Stimulated activated CD4-positive, alpha-beta T cell treated with anti-CD3 and anti-CD28 coated beads, Interleukin-15, amount 100 ng/mL, for 1 hour (primary cell): Measurements from ENCODE around the gene CD164L2.

Experiments used
- DNase-seq, 2 donors: peaks; one replicate each; pipeline ENCODE4 v3.0.0-alpha.2; 2020; ENCODE audit warnings: low read depth in 1 of 2, low spot score in 1 of 2

Gene CD164L2

GRCh38 chr1:27349784-27350662, 33.1 kb downstream of the CD164L2 start:
- no peak for DNase-seq

- DNase-seq: no peak
Observed at GRCh38 chr1:27348861-27349783, 34.0 kb downstream of the CD164L2 start.

DNA sequence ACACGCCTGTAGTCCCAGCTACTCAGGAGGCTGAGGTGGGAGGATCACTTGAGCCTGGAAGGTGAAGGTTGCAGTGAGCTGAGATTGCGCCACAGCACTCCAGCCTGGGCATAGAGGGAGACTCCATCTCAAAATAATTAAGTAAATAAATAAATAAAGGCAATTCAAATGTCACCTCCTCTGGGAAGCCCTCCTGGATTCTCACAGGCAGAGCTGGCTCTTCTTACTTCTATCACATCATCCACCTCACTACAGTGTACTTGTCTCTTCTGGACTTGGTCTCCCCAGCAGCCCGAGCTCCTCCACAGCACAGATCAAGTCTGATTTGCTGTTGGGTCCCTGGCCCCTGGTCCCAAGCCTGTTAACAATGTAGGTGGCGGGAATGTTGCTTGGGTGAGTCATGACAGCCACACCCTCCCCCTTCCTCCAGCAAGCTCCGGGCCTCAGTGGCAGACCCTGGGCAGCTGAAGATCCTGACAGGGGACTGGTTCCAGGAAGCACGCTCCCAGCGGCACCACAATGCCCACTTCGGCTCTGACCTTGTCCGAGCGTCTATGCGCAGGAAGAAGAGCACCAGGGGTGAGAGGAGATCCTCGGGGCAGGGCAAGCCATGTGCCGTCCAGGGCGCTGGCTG, 36.0 kb downstream of the CD164L2 start:
- no peak for DNase-seq

DNA sequence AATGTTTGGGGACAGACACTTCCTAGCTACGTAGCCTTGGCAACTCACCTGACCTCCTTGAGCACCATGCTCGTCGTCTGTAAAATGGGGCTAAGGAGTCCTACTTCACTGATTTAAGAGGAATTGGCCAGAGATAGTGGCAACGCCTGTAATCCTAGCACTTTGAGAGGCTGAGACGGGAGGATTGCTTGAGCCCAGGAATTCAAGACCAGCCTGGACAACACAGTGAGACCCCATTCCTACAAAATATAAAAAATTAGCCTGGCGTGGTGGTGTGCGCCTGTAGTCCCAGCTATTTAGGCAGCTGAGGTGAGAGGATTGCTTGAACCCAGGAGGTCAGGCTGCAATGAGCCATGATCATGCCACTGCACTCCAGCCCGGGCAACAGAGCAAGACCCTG, 36.8 kb downstream of the CD164L2 start:
- no peak for DNase-seq

GRCh38 chr1:27345272-27345671, 37.9 kb downstream of the CD164L2 start:
- no peak for DNase-seq

DNA sequence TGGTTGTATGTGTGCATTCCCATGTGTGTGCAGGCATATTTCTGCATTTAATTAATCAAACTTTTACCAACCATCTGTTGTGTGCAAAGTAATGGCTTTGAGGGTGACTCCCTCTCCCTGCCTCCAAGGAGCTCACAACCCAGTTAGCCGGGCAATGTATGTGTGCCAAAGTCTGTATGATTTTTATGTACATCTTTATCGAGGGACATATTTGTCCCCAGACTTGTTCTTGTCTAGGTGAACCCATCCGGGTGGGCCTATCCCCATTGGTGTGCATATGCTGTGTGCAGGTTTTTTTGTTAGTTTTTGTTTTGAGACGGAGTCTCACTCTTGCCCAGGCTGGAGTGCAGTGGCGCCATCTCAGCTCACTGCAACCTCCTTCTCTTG, 39.5 kb downstream of the CD164L2 start:
- no peak for DNase-seq

- peak in 1 of 2 donors; percentile 55 for DNase-seq
Observed at GRCh38 chr1:27342778-27343638, 40.1 kb downstream of the CD164L2 start.

DNA sequence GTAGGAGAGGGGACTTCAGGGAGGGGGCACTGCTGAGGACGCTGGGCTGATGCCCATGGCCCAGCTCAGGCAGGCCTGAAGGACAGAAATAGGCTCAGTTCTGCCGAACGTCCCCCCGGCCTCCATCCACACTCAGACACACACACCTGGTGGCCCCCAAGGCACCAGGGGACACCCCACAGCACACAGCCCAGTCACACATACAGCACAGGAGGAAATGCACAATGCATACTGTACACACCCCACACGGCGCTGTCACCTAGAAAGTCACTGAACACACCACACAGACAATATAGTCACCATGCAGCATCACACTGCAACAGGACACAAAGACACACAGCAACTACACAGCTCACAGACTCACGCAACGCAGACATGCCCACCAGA, 40.7 kb downstream of the CD164L2 start:
- DNase-seq: no peak

DNA sequence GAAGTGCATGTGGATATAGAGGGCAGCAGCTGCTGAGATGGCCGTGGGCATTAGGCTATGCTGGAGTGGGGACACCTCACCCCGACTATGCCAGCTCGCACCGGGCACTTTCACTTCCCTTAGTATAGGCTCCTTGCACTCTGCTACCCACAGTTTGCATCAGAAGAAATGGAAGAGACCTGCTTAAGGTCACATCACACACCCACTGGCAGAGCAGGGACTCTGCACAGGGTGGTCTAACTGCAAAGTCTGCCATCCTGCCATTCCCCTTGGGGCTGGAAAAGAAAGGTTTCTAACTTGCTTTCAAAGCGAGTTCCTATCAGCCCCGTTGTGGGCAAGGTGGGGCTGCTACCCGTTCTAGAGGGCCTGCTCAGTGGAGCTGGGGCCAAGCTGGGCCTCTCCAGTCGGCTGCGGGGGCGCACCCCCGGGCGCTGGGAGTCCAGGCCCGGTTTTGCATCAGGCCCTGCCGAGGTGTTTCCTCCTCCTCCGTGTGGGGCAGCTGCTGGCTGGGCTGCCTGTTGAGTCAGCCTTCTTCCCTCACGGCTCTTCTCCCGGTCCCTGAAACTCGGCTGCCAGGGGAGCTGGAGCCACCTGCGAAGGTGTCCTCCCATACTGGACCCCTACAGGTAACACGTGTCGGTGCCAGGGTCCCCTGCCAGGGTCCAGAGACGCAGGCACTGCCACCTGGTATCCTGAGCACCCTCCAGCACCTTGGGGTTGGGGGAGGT, 41.4 kb downstream of the CD164L2 start, which contains the start of gene SYTL1:
TSS of gene SYTL1 (plus strand) at position 498 of the 728 bp plus-strand sequence. CDS start 3,313 bp downstream, outside the sequence.
- DNase-seq: peak in 1 of 2 donors; percentile 34

DNA sequence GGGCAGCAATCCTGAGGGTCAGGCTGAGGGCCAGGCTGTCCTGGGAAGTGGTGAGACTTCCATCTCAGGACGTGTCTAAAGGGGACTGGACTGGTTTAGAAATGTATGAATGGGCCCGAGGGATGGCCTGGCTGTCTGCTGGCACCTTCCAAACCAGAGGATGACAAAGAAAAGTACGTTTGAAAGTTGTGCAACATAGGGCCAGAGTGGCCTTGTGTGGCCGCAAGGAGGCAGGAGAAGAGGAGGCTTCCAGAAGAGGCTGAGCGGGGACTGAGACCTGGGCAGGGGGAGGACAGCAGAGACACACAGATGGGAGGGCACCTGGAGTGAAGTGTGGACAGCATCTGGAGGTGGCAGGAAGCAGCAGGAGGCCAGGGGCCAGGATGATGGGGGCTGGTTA, 43.9 kb downstream of the CD164L2 start:
- no peak for DNase-seq

- DNase-seq: no peak
Observed at GRCh38 chr1:27338751-27339150, 44.4 kb downstream of the CD164L2 start.

DNA sequence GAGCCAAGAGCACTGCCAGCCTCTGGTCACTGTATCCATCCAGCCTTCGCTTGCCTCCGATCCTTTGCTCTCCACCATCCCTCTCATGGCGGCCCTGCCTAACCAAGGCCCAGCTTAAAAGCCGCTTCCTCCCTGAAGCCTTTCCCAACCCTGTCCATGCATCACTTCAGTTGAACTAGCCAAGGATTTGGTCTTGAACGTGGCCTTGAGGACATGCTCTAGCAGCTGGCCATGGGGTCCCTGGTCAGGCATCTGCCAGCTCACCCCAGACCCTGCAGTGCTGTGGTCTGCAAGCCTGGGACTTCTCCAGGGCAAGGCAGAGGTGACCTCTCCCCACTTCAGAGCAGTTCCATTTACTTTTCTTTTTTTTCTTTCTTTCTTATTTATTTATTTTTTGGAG, 46.4 kb downstream of the CD164L2 start:
- DNase-seq: no peak

DNA sequence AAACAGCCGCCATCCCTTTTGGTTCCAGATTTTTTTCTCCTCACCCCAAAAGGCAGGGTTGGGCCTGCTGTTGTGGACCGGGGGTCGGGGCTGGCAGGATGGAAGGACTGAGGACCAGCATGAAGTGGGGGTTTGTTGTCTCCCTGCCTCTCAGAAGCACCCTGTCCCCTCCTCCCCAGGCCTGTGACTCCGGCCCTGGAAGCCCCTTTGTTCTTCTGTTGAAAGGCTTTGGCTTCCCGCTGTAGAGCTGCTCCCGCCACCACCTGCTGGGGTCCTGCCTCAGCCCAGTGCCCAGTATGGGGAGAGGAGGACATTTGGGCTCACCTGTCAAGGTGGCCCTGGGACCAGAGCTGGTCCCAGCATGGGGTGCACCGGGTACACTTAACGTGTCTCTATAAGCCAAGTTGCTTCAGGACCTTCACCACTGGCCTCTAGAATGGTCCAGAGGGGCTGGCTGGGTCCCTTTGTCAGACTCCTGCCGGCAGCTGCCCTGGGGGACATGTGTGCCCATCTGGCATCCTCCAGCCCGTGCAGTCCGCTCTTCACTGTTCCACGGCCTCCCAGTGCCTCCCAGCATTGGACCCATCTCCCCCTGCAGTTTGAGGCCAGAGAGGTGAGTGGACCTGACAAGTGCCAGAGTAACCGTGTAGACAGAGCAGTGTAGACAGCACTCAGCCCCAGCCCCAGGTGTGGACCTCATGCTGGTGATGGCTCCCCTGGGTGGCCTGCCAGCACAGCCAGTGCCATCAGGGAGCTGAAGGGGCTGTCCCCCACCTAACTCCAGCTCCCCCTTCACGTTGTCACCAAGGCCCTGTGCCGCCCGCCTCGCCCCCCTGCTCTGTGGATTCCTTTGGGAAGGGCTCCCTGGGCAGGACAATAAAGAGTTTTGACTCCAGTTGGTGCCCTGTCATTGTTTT, 47.4 kb downstream of the CD164L2 start:
- DNase-seq: no peak

DNA sequence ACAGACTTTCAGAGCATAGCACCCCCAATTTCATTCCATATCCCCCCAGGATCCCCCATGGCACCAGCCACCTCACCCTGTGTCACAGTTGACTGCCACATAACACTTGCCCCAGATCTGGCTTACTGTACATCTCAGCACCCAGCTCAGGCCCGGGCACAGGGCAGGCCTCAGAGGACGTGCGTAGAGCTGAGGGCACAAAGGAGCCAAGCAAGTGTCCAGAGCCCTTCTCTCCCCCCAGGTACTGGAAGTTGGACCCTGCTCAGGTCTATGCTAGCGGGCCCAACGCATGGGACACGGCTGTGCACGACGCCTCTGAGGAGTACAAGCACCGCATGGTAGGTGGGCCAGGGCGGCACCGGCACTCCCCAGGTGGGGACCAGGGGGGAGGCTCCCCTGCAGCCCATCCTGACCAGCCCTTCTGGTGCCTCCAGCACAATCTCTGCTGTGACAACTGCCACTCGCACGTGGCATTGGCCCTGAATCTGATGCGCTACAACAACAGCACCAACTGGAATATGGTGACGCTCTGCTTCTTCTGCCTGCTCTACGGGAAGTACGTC, 49.3 kb downstream of the CD164L2 start:
- no peak for DNase-seq

- DNase-seq: peak; percentile 16 to 43
Observed at GRCh38 chr1:27332536-27333281, 50.4 kb downstream of the CD164L2 start.

DNA sequence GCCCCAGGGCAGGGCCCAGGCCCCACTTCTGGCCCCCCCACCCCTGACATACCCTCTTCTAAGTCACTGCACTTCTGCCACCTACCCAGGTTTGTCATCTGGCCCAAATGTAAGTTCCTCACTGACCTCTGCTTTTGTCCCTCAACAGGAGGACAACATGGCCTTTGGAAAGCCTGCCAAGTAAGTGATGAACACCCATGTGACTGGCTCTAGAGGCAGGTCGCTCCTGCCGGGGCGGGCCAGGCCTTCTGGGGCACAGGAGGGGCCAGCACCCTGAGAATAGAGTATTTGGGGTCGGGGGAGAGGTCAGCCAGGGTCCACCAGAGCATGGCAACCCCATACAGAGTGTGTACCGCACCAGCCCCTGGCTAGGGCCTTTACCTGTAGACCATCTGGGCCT, 51.2 kb downstream of the CD164L2 start:
- no peak for DNase-seq

GRCh38 chr1:27331426-27331825, 51.7 kb downstream of the CD164L2 start:
- DNase-seq: no peak

- DNase-seq: no peak
Observed at GRCh38 chr1:27330786-27331185, 52.3 kb downstream of the CD164L2 start.
